Kidney (tissue), 14 donors: Measurements from ENCODE around the gene SULF2. TPM values are rescaled to one million over a fixed set of nuclear protein-coding genes. Genes with fewer than 3 reads are reported as not detected.
"Not testable (repeated sequence)": the region's sequence is repeated elsewhere in the genome, so short reads cannot be mapped to it uniquely, and the experiment has no call there.

Source experiments
- DNase-seq, 5 donors: peaks; one replicate each; pipeline ENCODE4 v3.0.0-alpha.2; 2013 to 2020
- FAIRE-seq: peaks from 2 replicates; lab custom pipeline; 2012; peaks lifted over from hg19 to GRCh38; lab: Jason Lieb, UNC
- H3K27ac ChIP-seq, 2 donors: one replicate each; pipeline ENCODE4 v1.7.0; 2013; ENCODE audit warnings: low read depth in 2 of 2, low read length in 2 of 2, inconsistent platforms in 1 of 2
- H3K27me3 ChIP-seq: one replicate; pipeline ENCODE4 v1.7.1; 2013; ENCODE audit warnings: low read length, inconsistent platforms; ENCODE audit not compliant: control insufficient read depth, insufficient read depth
- H3K36me3 ChIP-seq, 3 donors: one replicate each; pipeline versions ENCODE4 v1.7.0 to v1.7.1; 2013; ENCODE audit warnings: low read length in 3 of 3, control low read depth in 1 of 3, inconsistent platforms in 1 of 3; ENCODE audit not compliant: insufficient read depth in 3 of 3, control insufficient read depth in 2 of 3
- H3K4me1 ChIP-seq, 3 donors: one replicate each; pipeline versions ENCODE4 v1.7.0 to v1.7.1; 2013; ENCODE audit warnings: low read length in 3 of 3, inconsistent platforms in 1 of 3, low read depth in 1 of 3; ENCODE audit not compliant: control insufficient read depth in 2 of 3, insufficient read depth in 2 of 3
- H3K4me3 ChIP-seq, 3 donors: one replicate each; pipeline versions ENCODE4 v1.7.0 to v1.8.1; 2013; ENCODE audit warnings: low read length in 3 of 3, control low read depth in 1 of 3, inconsistent platforms in 1 of 3
- H3K9ac ChIP-seq, 3 donors: one replicate each; pipeline versions ENCODE4 v1.7.0 to v1.7.1; 2013; ENCODE audit warnings: low read length in 3 of 3, control low read depth in 1 of 3, inconsistent platforms in 1 of 3
- H3K9me3 ChIP-seq, 3 donors: one replicate each; pipeline versions ENCODE4 v1.7.0 to v1.7.1; 2013; ENCODE audit warnings: low read length in 3 of 3, control low read depth in 1 of 3, inconsistent platforms in 1 of 3; ENCODE audit not compliant: control insufficient read depth in 2 of 3, insufficient read depth in 1 of 3
- CTCF ChIP-seq: IDR thresholded peaks from 3 replicates; pipeline ENCODE4 v1.5.1; 2012; ENCODE audit warnings: mild to moderate bottlenecking, moderate library complexity, borderline replicate concordance; ENCODE audit not compliant: insufficient read depth; ENCODE audit errors: extremely low read depth
- intact Hi-C: fragments of 100-400 bp; cut with DNase I; formaldehyde crosslinking; loops from one replicate; pipeline ENCODE4 v1.11.1; 2022
- polyA plus RNA-seq: library from polyadenylated mRNA; stranded (reverse); fragments of 350-450 nt; fragmentation: Illumina TruSeq; extraction: RNeasy Lipid Tissue Mini Kit (QIAGEN cat#74804); gene quantifications from one replicate; pipeline ENCODE4 v1.2.3, GENCODE V29; 2014; ENCODE audit warnings: low read depth, low replicate concordance; ENCODE audit not compliant: insufficient read depth
- total RNA-seq: library from RNA; stranded (reverse); fragmentation: NEBNext Ultra II Directional; extraction: Animal tissue kit (Norgen Biotek cat#: 25700); gene quantifications from one replicate; pipeline ENCODE4 v1.2.1, GENCODE V29; 2021
- donor health status: control.
- donor health status: control.
- donor health status: control.
- donor health status: control.
- donor health status: control.
- donor health status: DM: yes; HTN: yes; CAD: no.
- donor health status: Normal renal cell carcinoma (clear cell type).

SULF2 gene
- total and polyA plus RNA-seq, 2 donors from 2014 or later, result 85.1 to 257 TPM

DNA sequence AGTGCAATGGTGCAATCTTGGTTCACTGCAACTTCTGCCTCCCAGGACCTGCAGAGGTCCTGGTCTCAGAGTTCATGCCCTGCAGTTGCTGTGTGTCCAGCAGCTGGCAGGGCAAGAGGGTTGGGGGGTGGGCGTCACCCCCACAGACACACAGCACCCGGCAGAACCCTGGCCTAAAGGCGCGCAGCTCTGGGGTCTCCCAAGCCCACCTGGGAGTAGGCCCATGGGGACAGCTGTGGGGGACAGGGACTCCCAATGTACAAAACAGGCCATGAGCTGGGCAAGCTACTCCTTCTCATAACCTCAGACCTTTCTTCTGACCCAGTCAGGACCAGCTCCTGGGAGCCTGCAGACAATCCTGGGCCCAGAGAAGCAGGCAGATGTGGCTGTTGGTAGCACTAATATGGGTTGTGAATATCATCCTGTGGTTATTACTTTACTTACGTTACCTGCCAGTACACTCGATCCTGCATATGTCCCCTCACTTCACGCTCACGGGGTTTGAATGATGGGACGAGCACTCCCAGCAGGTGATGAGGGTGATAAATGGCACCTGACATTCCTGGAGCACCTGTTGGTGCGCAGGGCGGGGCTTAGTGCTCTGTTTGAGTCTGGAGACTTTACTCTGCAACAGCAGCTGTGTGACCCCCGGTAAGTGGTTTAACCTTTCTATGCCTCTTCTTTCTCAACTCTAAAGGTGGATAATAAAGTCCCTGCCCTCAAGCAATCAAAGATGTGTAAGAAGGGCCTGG lies 39.9 kb upstream of the SULF2 start:
- no peak for DNase-seq
- Histone ChIP-seq H3K27me3 (no peaks in the 10 kb centered on the region), H3K4me3 (no peak overlapping the region), H3K4me1 (no peaks in the 10 kb centered on the region), H3K9ac (no peak overlapping the region), H3K9me3 (no peaks in the 10 kb centered on the region), H3K27ac (no peak overlapping the region), H3K36me3 (no peaks in the 10 kb centered on the region)
- no peak for FAIRE-seq
- TF ChIP-seq CTCF, result no peak
- intact Hi-C loops, result no loop called here

GRCh38 chr20:47823941-47824340 lies 38.7 kb upstream of the SULF2 start:
- H3K27me3 ChIP-seq, H3K4me3 ChIP-seq, H3K4me1 ChIP-seq, H3K9ac ChIP-seq, FAIRE-seq, H3K36me3 ChIP-seq, H3K27ac ChIP-seq, DNase-seq, intact Hi-C loops, H3K9me3 ChIP-seq: not testable (repeated sequence)

DNA sequence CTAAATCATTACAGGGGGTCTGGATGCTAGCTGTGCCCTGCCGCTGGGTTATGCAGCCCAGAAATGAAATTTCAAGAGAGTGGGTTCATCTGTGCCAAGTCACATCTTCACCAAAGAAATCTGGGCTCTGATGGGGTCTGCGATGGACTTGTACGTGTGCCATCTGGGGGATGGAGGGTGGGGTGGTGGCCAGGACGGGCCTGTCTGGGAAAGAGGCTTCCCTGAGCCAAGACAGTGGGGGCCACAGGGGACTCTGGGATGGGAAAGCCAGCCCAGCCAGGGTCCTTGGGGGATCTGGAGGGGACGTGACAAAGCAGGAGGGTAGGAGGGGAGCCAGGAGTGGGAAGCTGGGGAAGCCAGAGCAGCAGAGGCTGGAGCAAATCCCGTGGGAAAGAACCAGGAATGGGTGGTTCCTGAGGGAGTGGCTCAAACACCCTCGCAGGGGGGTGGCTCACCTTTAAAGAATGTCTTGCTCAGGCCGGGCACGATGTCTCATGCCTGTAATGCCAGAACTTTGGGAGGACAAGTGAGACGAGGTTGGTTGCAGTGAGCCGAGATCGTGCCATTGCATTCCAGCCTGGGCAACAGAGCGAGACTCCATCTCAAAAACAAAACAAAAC lies 36.3 kb upstream of the SULF2 start:
- intact Hi-C loops, result no loop called here
- no peak overlapping the region for H3K27ac ChIP-seq
- no peak overlapping the region for H3K4me3 ChIP-seq
- H3K27me3 ChIP-seq, result no peaks in the 10 kb centered on the region
- H3K4me1 ChIP-seq, result no peaks in the 10 kb centered on the region
- no peaks in the 10 kb centered on the region for H3K36me3 ChIP-seq
- TF ChIP-seq CTCF, result no peak
- peak in 1 of 5 donors; percentile 48 for DNase-seq
- no peaks in the 10 kb centered on the region for H3K9me3 ChIP-seq
- H3K9ac ChIP-seq, result no peak overlapping the region
- no peak for FAIRE-seq

GRCh38 chr20:47818996-47819609 lies 33.8 kb upstream of the SULF2 start:
- Histone ChIP-seq H3K9ac (no peak overlapping the region), H3K4me1 (no peaks in the 10 kb centered on the region), H3K27me3 (no peaks in the 10 kb centered on the region), H3K4me3 (no peak overlapping the region), H3K27ac (no peak overlapping the region), H3K9me3 (peaks cover 0 to 5% (median 4%) of the 10 kb centered on the region in 3 donors), H3K36me3 (no peaks in the 10 kb centered on the region)
- no peak for TF ChIP-seq CTCF
- FAIRE-seq, result no peak
- intact Hi-C loops, result no loop called here
- DNase-seq, result no peak
